Central memory CD4-positive, alpha-beta T cell (primary cell): ENCODE data around the gene CCNI2.
"Not testable (repeated sequence)": the region's sequence is repeated elsewhere in the genome, so short reads cannot be mapped to it uniquely, and the experiment has no call there.

ENCODE experiments used
- DNase-seq: peaks from one replicate; pipeline ENCODE4 v3.0.0; 2022

The CCNI2 gene

GRCh38 chr5:132785365-132785764 is 38.1 kb downstream of the CCNI2 start:
- DNase-seq, result no peak

GRCh38 chr5:132785864-132786263 is 38.6 kb downstream of the CCNI2 start:
- DNase-seq, result no peak

GRCh38 chr5:132787076-132787475 is 39.9 kb downstream of the CCNI2 start:
- DNase-seq, result no peak

- no peak for DNase-seq
These were observed 41.3 kb downstream of the CCNI2 start for GRCh38 chr5:132788508-132788907.

- DNase-seq, result no peak
These were observed 42.0 kb downstream of the CCNI2 start for GRCh38 chr5:132788990-132789886.

- DNase-seq, result no peak
These were observed 43.1 kb downstream of the CCNI2 start for GRCh38 chr5:132790201-132790865.

- no peak for DNase-seq
These were observed 43.8 kb downstream of the CCNI2 start for GRCh38 chr5:132791026-132791425.

GRCh38 chr5:132797651-132798050 is 50.4 kb downstream of the CCNI2 start:
- no peak for DNase-seq

- DNase-seq, result no peak
These were observed 52.2 kb downstream of the CCNI2 start for GRCh38 chr5:132799392-132799791.

GRCh38 chr5:132800545-132800944 is 53.3 kb downstream of the CCNI2 start:
- DNase-seq, result no peak

- no peak for DNase-seq
These were observed 54.9 kb downstream of the CCNI2 start for GRCh38 chr5:132802044-132802684.

GRCh38 chr5:132802685-132803066 is 55.5 kb downstream of the CCNI2 start:
- DNase-seq, result not testable (repeated sequence)
